Measurements from ENCODE around the gene HCAR1.
A peak's percentile ranks its signal among the peaks of the same experiment; 100 is the strongest.
"Not testable (repeated sequence)": the region's sequence is repeated elsewhere in the genome, so short reads cannot be mapped to it uniquely, and the experiment has no call there.

The HCAR1 gene

GRCh38 chr12:122730215-122731014, at the start of gene HCAR1:
Gene HCAR1 (minus strand): TSS chr12:122730844. CDS start chr12:122730339, 505 bp downstream.
- DNase-seq = peak; percentile 43

- no peak for DNase-seq
These were observed 26.9 kb upstream of the HCAR1 start for GRCh38 chr12:122757568-122757967.

DNA sequence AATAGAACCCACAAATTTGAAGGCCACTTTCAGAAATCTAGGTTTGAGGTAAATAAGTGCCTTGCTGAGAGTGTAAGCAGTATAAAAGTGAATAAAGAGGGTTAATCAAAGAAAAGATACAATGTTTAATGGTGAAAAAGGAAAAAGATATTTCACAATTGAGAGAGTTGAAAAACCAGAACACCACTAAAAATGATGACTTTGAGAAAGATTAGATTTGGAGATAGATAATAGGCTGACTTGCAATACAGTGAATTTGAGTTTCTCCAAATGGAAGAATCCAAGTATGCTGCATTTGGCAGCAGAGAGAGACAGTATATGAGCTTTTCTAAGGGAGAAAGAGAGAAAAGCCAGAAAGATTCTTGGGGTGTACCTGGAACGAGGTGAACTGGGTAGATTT, 24.1 kb upstream of the HCAR1 start:
- DNase-seq = no peak

DNA sequence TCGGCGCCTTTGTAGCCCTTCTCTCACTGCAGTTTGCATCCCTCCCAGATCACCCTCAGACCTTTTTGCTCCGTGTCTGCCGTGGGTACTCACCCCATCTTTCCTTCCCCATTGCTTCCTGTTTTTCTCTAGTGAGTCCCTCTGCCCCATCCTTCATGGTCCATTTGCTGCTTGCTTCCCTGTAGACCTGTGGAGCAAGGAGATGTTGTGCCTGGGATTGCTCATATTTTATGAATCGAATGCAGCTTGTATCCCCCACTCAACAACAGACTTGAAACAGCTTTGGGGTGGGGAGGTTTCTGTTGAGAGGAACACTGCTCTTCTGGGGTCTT, 22.6 kb upstream of the HCAR1 start:
- no peak for DNase-seq

- peak; percentile 99 for DNase-seq
These were observed 22.0 kb upstream of the HCAR1 start, which contains the start of gene DENR for GRCh38 chr12:122752464-122753318. Gene DENR (plus strand): TSS chr12:122752824. CDS start chr12:122753702, 878 bp downstream.

DNA sequence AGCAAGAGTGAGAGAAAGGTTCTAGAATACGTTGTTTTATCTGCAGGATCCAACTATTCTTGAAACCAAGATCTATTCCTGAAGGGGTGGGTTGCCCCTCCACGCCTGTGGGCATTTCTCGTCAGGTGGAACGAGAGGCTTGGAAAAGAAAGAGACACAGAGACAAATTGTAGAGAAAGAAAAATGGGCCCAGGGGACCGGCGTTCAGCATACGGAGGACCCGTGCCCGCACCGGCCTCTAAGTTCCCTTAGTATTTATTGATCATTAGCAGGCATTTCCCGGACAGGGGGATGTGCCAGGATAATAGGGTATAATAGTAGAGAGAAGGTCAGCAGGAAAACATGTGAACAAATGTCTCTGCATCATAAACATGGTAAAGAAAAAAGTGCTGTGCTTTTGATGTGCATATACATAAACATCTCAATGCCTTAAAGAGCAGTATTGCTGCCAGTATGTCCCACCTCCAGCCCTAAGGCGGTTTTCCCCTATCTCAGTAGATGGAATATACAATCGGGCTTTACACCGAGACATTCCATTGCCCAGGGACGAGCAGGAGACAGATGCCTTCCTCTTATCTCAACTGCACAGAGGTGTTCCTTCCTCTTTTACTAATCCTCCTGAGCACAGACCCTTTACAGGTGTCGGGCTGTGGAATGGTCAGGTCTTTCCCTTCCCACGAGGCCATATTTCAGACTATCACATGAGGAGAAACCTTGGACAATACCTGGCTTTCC, 20.3 kb upstream of the HCAR1 start:
- DNase-seq = not testable (repeated sequence)

- no peak for DNase-seq
These were observed 19.1 kb upstream of the HCAR1 start for GRCh38 chr12:122749569-122750332.

GRCh38 chr12:122747224-122748135, 16.8 kb upstream of the HCAR1 start:
- no peak for DNase-seq

GRCh38 chr12:122743895-122744525, 13.4 kb upstream of the HCAR1 start:
- DNase-seq = no peak

GRCh38 chr12:122740351-122740750, 9.7 kb upstream of the HCAR1 start:
- no peak for DNase-seq

DNA sequence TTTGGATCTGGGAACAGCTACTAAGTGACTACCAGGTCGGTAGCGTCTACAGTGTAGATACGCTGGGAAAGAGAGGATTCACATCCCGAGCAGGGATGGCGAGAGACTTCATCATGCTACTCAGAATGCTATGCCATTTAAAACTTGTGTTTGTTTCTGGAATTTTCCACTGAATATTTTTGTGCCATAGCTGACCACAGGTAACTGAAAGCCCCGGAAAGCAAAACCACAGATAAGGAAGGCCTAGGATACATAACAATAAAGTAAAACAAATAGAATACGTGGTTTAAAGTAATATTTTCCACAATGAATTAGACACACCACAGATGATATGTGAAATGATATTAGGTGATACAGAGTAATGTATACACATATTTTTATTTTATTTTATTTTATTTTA, 7.9 kb upstream of the HCAR1 start:
- DNase-seq = no peak

DNA sequence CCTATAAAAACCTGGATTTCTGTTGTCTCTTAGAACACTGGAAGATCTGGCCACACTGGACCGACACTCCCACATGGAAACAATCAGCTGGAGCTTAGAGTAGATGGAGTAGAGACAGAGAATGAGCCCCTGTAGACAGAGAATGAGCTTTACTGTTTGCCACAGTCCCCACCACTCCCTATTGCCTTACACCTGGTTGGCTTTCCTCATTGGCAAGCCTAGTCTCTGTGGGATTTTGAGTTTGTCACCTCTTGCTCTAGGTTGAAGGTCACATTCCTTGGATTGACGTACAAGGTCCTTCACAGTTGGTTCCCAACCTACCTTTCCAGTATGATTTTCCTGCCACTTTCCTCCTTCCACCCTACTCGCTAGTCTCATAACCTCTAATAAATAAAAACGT, 2.0 kb upstream of the HCAR1 start:
- DNase-seq = no peak

- DNase-seq = no peak
These were observed 1.5 kb upstream of the HCAR1 start for GRCh38 chr12:122732170-122732569.

- DNase-seq = no peak
These were observed 945 bp downstream of the HCAR1 start for GRCh38 chr12:122729583-122730214.

DNA sequence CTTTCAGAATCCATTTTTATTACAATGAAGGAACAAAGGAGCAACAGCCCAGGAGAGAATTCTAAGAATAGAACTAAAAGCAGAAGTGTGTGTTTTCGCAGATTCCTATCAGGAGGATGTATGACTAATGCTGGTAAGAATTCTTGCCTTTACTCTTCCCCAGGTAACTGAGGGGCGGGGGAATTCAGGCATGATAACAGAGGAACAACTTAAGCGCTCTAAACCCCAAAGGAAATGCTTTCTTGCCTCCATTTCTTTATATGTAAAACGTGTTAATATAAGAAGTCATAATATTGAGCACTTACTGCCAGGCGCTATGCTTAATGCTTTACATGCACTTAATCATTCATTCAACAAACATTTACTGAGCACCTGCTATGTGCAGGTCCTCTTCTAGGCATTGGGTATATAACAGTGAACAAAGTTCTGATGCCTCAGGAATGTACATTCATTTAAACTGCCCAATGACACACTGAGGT, 4.5 kb downstream of the HCAR1 start:
- peak; percentile 23 for DNase-seq

DNA sequence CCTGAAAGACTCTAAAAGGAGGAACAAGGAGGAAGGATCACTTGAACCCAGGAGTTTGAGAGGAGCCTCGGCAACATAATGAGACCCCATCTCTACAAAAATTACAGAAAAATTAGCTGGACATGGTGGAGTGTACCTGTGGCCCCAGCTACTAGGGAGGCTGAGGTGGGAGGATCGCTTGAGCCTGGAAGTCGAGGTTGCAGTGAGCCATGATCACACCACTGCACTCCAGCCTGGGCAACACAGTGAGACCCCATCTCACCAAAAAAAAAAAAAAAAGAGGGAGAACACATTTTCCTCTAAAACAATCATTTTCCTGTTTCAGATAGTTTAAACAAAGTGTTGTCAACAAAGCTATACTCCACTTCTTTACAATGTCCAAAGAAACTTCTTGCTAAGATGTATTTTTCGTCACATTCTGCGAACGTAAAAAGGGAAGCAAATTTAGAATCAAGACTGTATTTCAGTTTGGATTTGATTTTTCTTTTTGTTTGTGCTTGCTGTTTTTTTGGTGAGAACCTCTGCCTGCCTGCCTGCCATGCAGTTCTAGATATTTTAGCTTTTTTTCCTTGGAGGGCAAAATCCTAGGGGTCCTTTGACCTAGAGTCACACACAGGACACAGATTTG, 5.1 kb downstream of the HCAR1 start:
- DNase-seq = no peak

DNA sequence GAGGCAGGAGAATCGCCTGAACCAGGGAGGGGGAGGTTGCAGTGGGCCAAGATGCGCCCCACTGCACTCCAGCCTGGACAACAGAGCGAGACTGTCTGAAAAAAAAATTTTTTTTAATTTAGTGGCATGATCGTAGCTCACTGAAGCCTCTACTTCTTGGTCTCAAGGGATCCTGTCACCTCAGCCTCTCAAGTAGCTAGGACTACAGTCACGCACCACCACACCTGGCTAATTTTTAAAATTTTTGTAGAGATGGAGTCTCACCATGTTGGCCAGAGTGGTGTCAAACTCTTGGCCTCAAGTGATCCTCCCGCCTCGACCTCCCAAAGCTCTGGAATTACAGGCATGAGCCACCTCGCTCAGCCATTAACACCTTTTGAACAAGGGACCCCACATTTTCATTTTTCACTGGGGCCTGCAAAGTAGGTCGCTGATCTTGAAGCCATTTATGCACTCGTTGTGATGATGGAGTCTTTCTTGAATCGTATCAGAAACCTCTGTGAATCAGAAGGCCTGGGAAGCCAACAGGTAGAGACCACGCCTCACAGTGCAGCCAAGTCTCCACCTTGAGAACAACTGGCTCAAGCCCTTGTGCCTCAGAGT, 5.9 kb downstream of the HCAR1 start:
- no peak for DNase-seq

DNA sequence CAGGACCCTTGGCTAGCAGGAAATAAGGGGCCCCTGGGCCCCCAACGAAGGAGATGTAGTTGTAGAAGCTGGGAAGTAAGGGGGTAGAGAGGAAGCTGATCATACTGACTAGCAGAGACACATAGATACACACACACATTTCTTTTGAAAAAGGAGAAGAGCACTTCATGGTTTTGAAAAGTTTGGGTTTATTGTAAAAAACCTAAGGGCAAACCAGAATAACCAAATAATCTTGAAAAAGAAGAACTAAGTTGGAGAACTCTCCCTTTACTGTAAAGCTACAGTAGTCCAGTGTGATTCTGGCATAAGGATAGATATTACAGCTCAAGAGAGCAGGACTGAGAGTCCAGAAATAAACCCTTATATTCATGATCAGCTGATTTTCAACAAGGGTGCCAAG, 8.3 kb downstream of the HCAR1 start:
- DNase-seq = no peak

DNA sequence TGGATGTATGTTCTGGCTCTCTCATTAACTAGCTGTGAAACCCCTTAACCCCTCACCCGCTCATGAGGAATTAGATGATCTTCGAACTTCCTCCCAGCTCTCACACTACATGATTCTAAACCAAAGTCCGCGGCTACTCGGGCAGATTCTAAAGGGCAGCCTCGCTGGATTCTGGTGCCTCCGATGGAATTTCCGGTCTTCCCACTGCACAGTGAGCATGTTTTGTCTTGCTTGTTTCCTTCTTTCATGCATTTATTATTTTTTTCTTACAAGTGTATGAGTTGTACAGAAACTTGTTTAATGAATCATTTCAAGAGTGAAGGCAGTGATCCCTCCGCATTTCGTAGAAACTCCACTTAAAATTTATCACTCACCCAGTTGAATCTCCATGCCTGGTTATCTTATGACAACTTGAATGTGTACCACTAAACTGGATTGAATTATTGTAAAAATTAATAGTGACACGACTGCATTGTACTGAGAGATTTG, 9.5 kb downstream of the HCAR1 start:
- no peak for DNase-seq
